NCI-H526 treated with DMSO at 0.1 percent for 48 hours (cell line): Measurements from ENCODE around the gene TTYH3.
"Not testable (repeated sequence)": the region's sequence is repeated elsewhere in the genome, so short reads cannot be mapped to it uniquely, and the experiment has no call there.

Source experiments
- DNase-seq: peaks from one replicate; lab custom pipeline; 2025; lab: John Stamatoyannopoulos, UW

The TTYH3 gene

GRCh38 chr7:2665359-2665791 lies 33.6 kb downstream of the TTYH3 start:
- DNase-seq, result no peak

DNA sequence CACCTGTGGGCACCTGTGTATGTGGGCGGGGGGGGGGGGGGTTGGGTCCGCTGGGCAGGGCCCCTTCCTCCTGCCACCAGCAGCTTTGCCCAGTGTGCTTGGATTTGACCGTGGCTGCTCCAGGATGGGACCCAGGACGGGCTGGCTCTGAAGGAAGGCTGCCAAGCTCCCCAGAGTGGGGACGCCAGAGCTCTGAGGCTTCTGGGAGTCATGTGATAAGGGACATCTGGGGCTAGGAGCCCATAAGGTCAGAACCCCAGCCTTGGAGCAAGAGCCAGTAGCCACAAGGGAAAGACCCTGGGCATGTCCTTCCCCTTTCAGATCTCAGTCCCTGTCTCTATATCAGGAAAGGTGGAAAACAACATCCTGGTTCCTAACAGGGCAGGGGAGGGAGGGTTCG lies 34.4 kb downstream of the TTYH3 start:
- no peak for DNase-seq

- DNase-seq, result no peak
These were observed 34.9 kb downstream of the TTYH3 start for GRCh38 chr7:2666588-2667250.

- DNase-seq, result no peak
These were observed 36.1 kb downstream of the TTYH3 start for GRCh38 chr7:2667843-2668242.

GRCh38 chr7:2668401-2668800 lies 36.6 kb downstream of the TTYH3 start:
- DNase-seq, result no peak

- DNase-seq, result no peak
These were observed 38.4 kb downstream of the TTYH3 start for GRCh38 chr7:2670171-2670570.

DNA sequence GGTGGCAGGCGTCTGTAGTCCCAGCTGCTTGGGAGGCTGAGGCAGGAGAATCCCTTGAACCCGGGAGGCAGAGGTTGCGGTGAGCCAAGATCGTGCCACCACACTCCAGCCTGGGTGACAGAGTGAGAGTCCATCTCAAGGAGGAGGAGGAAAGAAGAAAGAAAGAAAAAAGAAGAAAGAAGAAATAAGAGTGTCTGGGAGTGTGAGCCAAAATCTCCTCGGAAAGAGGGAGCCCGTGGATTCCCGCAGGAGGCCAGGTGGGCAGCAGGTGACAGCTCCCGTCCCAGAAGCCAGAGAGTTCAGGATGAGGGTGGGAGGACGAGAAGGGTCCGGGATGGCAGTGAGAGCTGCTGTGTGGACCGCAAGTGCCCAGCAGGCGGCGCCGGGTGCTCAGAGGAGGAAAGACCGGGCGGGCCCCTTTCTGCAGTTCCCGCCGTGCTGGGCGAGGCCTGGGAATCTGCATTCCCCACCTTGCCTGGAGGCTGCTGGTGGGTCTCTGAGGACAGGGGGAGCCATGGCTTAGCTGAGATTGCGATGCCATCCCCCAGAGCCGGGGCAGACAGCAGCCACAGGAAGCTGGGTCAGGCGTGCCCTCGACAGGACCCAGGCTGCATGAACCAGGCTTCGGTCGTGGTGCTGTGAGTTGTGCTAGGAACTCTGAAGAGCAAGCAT lies 39.1 kb downstream of the TTYH3 start:
- peak; percentile 39 for DNase-seq

- not testable (repeated sequence) for DNase-seq
These were observed 41.4 kb downstream of the TTYH3 start for GRCh38 chr7:2673214-2673613.

DNA sequence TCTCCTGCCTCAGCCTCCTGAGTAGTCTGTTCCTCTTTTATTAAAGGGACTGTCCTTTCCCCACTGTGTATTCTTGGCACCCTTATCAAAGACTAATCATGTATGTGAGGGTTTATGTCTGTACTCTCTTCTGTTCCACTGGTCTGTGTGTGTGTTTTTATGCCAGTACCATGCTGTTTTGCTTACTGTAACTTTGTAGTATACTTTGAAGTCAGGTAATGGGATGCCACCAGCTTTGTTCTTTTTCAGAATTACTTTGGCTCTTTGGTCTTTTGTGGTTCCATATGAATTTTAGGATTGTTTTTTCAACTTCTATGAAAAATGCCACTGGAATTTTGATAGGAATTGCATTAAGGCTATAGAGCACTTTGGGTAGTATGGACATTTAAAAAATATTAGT lies 42.1 kb downstream of the TTYH3 start:
- DNase-seq, result no peak

GRCh38 chr7:2675256-2675764 lies 43.5 kb downstream of the TTYH3 start:
- DNase-seq, result no peak

GRCh38 chr7:2676576-2676975 lies 44.8 kb downstream of the TTYH3 start:
- DNase-seq, result not testable (repeated sequence)

DNA sequence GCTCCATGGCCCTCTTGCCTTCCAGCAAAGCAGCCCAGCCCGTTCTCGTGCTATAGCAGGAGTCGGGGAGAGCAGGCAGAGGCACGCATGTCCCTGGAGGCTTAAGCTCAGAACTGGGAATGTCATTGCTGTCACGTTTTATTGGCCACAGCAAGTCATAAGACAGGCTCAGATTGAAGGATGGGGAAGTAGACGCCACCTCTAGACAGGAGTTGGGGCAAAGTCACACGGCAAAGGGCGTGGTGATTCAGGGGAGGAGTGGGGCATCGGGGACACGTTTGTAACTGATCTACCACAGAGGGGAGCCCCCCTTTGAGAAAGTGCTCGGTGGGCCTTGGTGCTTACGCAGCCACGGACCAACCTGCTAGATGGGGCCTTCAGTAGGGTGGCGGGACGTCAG lies 46.7 kb downstream of the TTYH3 start:
- not testable (repeated sequence) for DNase-seq

- not testable (repeated sequence) for DNase-seq
These were observed 47.6 kb downstream of the TTYH3 start for GRCh38 chr7:2679135-2680127.

GRCh38 chr7:2680256-2680655 lies 48.5 kb downstream of the TTYH3 start:
- no peak for DNase-seq

DNA sequence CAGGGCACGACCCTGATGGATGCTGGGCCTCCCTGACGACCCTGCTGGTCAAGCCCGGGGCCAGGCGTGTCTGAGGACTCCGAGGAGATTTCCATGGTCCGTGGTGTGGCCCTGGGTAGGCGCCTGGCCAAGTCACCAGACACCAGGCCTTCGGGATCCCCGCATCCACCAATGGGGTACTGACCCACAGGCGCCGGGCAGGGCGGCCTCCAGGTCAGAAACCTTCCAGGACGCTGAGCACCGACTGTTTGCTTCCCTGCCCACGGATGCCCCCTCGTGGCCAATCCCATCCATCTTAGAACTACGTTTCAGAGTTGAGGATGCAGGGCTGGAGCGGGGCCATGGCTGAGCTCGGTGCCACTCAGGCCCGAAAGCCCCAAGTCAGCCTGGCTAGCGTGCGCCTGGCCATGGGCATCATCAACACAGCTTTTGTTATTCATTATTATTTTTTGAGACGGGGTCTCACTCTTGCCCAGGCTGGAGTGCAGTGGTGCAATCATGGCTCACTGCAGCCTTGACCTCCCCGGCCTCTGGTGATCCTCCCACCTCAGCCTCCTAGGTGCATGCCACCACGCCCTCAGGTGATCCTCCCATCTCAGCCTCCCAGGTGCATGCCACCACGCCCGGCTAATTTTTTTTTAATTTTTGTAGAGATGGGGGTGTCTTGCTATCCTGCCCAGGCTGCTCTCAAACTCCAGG lies 49.2 kb downstream of the TTYH3 start:
- no peak for DNase-seq

GRCh38 chr7:2681929-2682799 lies 50.4 kb downstream of the TTYH3 start:
- DNase-seq, result no peak

GRCh38 chr7:2684501-2684900 lies 52.7 kb downstream of the TTYH3 start:
- no peak for DNase-seq

GRCh38 chr7:2686101-2686500 lies 54.3 kb downstream of the TTYH3 start:
- DNase-seq, result no peak

DNA sequence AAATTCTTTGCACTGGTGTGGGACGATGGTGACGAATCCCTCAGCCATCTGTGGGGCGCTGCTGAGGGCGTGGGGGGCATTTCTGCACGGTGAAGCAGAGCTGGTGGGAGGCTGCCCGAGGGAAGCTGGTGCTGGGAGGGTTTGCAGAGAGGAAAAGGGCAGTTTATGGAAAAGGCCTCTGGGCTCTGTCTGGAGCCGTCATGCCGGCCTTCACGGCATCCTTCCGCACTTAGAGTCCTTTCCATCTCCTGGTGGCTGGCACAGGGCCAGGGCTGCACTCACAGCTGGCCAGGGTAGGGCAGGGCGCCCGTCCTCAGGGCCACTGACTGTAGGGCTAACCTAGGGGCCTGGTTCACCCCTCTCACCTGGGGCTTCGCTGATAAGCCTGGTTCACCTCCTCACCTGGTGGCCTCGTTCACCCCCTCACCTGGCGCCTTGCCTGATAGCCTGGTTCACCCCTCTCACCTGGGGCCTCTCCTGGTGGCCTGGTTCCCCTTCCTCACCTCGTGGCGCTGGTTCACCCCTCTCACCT lies 55.6 kb downstream of the TTYH3 start:
- no peak for DNase-seq

- no peak for DNase-seq
These were observed 56.1 kb downstream of the TTYH3 start, which contains the start of gene AMZ1 for GRCh38 chr7:2687881-2688318. AMZ1 (plus strand) TSS chr7:2688202; CDS start chr7:2700452, 12,250 bp downstream.
